ENCODE data around the gene FNBP1. TPM values are rescaled to one million over a fixed set of nuclear protein-coding genes. Genes with fewer than 3 reads are reported as not detected.

The FNBP1 gene
- total and polyA plus RNA-seq, 8 donors = 5.3 to 18.5 (median 7.1) TPM

DNA sequence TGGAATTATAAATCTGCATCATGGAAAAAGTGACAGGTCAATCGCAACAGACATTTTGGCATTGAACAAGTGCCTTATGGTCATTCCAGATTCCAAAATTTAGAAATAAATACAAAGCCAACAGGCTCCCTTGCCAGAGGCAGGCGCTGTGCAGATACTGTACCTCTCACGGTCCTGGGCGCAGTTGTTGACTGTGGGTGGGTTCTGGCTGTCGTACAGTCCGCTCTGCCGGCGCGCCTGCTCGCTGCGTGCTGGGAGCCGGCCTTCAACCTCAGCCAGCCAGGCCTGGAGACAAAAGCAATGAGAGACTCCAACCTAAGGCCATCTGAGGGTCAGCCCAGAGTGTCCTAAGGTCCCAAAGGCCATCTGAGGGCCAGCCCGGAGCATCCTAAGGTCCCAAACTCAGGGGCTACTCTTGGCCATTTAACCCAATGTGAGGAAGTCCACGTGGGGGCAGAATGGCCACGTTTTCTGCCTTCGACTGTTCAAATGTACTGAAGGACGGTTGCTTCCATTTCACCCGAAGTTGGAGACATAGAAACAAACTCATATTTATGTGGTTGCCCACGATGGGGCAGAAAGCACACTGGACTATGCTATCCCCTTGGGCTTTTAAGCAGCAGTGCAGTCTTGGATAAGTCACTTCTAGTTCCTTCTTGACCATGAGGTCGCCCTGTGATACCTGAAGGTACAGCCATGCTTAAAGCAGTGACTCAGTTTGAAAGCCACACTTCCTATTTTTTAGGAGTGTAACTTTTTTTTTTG lies 142.5 kb downstream of the FNBP1 start:
- intact Hi-C loops (cut with DNase I) = no loop called here
- H3K4me1 ChIP-seq = no peaks in the 10 kb centered on the region
- WGBS, 2 donors = 87 to 88% methylated on average over 20 of the region's 20 CpGs
- no peaks in the 10 kb centered on the region for H3K9me3 ChIP-seq
- no peaks in the 10 kb centered on the region for H3K36me3 ChIP-seq
- ATAC-seq (peak in 1 of 4 donors; percentile 50), DNase-seq (no peak), FAIRE-seq (no peak)
- H3K27me3 ChIP-seq = no peaks in the 10 kb centered on the region
- no peak overlapping the region for H3K4me3 ChIP-seq
- TF ChIP-seq, protein P1, sequence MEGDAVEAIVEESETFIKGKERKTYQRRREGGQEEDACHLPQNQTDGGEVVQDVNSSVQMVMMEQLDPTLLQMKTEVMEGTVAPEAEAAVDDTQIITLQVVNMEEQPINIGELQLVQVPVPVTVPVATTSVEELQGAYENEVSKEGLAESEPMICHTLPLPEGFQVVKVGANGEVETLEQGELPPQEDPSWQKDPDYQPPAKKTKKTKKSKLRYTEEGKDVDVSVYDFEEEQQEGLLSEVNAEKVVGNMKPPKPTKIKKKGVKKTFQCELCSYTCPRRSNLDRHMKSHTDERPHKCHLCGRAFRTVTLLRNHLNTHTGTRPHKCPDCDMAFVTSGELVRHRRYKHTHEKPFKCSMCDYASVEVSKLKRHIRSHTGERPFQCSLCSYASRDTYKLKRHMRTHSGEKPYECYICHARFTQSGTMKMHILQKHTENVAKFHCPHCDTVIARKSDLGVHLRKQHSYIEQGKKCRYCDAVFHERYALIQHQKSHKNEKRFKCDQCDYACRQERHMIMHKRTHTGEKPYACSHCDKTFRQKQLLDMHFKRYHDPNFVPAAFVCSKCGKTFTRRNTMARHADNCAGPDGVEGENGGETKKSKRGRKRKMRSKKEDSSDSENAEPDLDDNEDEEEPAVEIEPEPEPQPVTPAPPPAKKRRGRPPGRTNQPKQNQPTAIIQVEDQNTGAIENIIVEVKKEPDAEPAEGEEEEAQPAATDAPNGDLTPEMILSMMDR (IDR thresholded peaks at IDR 0.05) = no peak
- no peak overlapping the region for H3K27ac ChIP-seq

DNA sequence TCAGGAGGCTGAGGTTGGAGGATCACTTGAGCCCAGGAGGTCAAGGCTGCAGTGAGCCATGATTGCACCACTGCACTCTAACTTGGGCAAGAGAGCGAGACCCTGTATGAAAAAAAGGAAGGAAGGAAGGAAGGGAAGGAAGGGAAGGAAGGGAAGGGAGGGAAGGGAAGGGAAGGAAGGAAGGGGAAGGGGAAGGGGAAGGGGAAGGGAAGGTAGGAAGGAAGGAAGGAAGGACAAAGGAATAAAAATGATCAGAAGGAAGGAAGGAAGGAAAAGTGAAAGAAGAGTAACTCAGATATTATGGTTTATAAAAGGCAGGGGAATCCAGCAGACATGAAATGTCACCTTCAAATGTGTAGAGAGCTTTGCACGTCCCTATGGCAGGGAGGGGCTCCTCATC lies 143.4 kb downstream of the FNBP1 start:
- intact Hi-C loops (cut with DNase I) = no loop called here
- WGBS, 2 donors = 88 to 89% methylated on average over 2 of the region's 2 CpGs
- H3K27me3 ChIP-seq = no peaks in the 10 kb centered on the region
- H3K36me3 ChIP-seq = no peaks in the 10 kb centered on the region
- no peaks in the 10 kb centered on the region for H3K9me3 ChIP-seq
- no peak overlapping the region for H3K4me3 ChIP-seq
- FAIRE-seq (no peak), DNase-seq (no peak), ATAC-seq (no peak)
- H3K27ac ChIP-seq = no peak overlapping the region
- no peaks in the 10 kb centered on the region for H3K4me1 ChIP-seq
- TF ChIP-seq, protein P1 (IDR thresholded peaks at IDR 0.05) = no peak

DNA sequence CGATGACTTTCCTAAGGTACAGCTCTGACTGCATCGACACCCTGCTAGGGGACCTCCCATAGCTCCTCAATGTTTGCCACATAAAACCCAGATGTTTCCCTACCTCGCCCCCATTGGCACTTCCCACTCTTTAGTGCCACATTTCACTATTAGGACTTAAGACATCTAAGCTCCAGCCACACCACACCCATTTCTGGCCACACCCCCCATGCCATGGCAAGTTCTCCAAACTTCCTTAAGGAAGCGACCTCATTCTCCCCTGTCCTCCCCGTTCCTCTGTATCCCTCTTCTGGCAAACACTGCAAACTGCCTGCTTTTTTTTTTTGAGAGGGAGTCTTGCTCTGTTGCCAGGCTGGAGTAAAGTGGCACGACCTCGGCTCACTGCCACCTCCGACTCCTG lies 144.8 kb downstream of the FNBP1 start:
- Histone ChIP-seq H3K27ac (no peak overlapping the region), H3K27me3 (no peaks in the 10 kb centered on the region), H3K9me3 (no peaks in the 10 kb centered on the region), H3K4me1 (no peaks in the 10 kb centered on the region), H3K36me3 (no peaks in the 10 kb centered on the region), H3K4me3 (no peak overlapping the region)
- DNase-seq (no peak), ATAC-seq (no peak), FAIRE-seq (no peak)
- 83 to 90% methylated on average over 8 of the region's 8 CpGs for WGBS, 2 donors
- intact Hi-C loops (cut with DNase I) = no loop called here
- TF ChIP-seq, protein P1 (IDR thresholded peaks at IDR 0.05) = no peak

DNA sequence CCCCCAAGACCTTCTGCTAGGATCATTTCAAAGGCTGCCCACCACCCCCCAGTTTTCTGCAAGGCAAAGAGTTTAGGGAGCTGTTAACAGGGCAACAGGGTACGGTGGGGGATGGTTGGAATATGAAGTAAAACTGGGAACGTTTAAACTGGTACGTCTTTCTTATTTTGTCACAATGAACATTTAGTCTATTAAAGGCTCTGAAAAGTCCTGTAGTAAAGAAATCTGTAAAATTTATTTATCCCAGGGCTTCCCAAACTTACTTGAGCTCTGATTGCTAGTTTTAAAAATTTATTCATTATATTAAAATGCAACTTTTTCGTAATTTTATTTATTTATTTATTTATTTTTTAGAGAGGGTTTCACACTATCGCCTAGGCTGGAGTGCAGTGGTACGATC lies 145.7 kb downstream of the FNBP1 start:
- Histone ChIP-seq H3K27me3 (no peaks in the 10 kb centered on the region), H3K4me3 (no peak overlapping the region), H3K4me1 (no peaks in the 10 kb centered on the region), H3K36me3 (no peaks in the 10 kb centered on the region), H3K9me3 (no peaks in the 10 kb centered on the region), H3K27ac (no peak overlapping the region)
- FAIRE-seq (no peak), ATAC-seq (no peak), DNase-seq (no peak)
- TF ChIP-seq, protein P1 (IDR thresholded peaks at IDR 0.05) = no peak
- WGBS, 2 donors = 91 to 92% methylated on average over 6 of the region's 6 CpGs
- intact Hi-C loops (cut with DNase I) = no loop called here

All from pancreas (tissue), 10 donors.